NCI-H2171 treated with DMSO at 0.1 percent for 48 hours (cell line): Measurements from ENCODE around the gene NPY.
"Not testable (repeated sequence)": the region's sequence is repeated elsewhere in the genome, so short reads cannot be mapped to it uniquely, and the experiment has no call there.

ENCODE experiments used
- DNase-seq: peaks from one replicate; lab custom pipeline; 2025; lab: John Stamatoyannopoulos, UW

The NPY gene

DNA sequence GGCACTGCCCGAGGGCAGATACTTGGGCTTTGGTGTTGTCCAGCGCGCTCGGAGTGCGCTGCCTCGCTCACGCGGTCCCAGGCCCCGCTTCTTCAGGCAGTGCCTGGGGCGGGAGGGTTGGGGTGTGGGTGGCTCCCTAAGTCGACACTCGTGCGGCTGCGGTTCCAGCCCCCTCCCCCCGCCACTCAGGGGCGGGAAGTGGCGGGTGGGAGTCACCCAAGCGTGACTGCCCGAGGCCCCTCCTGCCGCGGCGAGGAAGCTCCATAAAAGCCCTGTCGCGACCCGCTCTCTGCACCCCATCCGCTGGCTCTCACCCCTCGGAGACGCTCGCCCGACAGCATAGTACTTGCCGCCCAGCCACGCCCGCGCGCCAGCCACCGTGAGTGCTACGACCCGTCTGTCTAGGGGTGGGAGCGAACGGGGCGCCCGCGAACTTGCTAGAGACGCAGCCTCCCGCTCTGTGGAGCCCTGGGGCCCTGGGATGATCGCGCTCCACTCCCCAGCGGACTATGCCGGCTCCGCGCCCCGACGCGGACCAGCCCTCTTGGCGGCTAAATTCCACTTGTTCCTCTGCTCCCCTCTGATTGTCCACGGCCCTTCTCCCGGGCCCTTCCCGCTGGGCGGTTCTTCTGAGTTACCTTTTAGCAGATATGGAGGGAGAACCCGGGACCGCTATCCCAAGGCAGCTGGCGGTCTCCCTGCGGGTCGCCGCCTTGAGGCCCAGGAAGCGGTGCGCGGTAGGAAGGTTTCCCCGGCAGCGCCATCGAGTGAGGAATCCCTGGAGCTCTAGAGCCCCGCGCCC, at the start of gene NPY:
Gene NPY (plus strand): TSS at position 294 of the 802 bp plus-strand sequence. CDS start 1,051 bp downstream, outside the sequence.
- no peak for DNase-seq

DNA sequence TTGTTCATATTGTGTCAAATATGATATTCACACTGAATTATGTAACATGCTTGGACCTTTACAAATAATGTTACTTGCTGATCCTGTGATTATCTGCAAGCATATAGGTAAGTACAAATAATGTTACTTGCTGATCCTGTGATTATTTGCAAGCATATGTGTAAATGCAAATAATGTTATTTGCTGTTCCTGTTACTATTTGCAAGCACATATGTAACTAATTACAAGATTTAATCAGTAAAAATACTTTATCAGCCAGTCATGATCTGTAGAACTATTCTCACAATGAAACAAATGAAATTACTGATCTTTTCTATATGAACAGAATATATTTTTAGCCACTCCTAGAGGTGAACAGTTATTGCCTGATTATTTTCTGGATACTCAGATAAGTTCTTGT, 44.7 kb upstream of the NPY start:
- DNase-seq: no peak

DNA sequence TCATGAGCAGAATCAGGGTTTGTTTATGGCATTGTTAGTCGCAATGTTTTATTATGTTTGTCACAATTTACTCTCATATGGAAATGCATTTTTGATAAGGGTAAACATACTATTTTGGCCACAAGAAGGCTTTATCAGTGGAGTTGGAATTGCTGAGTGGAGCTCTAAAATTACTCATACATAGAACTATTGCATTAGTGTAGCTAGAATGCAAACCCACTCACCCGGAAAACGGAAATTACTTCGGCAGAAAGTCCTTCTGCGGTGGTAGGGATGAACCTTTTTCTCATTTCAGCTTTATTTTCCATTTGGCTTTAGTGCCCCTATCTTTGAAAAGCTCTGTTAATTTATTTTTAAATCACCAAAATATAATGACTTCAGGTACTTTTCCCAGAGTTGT, 42.8 kb upstream of the NPY start:
- DNase-seq: no peak

DNA sequence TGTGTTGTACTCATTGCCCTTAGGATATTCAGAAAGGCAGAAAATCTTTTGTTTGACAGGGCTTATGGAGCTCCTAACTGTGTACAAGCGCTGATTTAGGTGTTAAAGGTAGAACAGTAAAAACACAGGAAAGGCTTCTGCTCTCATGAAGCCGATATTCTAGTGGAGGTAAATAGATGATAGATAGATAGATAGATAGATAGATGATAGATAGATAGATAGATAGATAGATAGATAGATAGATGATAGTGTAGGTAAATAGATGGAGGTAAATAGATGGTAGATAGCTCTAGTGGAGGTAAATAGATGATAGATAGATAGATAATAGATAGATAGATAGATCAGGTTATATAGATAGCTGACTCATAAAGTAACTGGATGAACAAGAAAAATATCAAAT, 39.4 kb upstream of the NPY start:
- no peak for DNase-seq

GRCh38 chr7:24245362-24245761, 38.6 kb upstream of the NPY start:
- DNase-seq: no peak

DNA sequence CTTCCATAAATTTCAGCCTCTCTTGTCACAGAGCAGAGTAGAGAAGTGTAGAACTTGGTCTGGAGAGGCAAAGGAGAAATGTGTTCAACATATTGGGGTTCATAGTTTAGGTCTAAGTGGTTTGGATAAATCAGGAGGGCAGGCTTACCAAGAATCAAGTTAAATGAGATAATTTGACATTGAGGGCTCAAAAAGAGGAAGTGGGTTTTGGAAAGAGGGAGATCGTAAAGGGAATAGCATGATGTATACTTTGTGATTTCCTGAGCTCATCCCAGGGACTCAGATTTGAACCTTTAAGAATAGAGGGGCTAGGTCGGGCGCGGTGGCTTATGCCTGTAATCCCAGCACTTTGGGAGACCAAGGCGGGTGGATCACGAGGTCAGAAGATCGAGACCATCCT, 34.7 kb upstream of the NPY start:
- no peak for DNase-seq

DNA sequence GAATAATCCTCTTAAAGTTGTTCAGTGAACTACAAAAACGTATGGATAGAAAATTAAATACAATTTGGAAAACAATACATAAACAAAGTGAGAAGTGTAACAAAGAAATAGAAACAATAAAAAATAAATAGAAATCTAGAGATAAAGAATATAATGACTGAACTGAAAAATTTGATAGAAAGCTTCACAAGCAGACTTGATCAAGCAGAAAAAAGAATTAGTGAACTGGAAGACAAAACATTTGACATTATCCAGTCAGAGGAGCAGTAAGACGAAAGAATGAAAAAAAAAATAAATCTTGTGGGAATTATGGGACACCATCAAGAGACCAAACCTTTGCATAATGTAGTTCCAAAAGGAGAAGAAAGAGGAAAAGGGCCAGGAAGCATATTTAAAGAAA, 32.4 kb upstream of the NPY start:
- no peak for DNase-seq

DNA sequence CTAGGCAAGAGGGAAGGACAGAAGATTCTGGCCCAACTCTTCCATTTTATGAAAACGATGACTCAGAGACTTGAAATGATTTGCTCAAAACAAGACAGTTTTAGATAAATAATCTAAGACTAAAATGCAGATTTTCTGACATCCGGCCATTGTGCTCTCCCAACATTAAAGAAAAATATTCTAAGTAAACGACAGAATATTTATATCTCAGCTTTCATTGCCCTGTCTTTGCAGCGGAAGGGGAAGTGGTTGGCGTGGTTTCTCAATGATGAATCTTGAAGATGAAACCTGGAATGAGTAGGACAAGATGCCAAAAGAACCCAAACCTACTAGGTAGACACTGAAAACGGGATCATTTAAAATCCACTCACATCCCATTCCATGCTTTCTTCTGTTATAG, 28.9 kb upstream of the NPY start:
- DNase-seq: no peak

GRCh38 chr7:24258324-24258723, 25.7 kb upstream of the NPY start:
- DNase-seq: not testable (repeated sequence)

DNA sequence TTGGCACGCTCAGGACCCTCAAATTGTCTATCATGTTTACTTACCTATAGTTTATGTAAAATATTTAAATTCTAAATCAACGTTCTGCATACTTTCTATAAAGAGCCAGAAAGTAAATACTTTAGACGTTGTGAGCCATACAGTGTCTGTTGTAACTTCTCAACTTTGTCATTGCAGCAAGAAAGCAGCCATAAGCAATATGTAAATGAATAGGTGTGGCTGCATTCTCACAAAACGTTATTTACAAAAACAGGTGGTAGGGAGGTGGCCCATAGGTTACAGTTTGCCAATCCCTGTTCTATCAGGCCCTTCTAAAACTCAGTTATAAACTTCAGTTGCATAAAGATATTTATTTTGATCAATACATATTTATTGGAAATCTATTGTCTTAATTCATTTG, 12.1 kb upstream of the NPY start:
- DNase-seq: no peak

DNA sequence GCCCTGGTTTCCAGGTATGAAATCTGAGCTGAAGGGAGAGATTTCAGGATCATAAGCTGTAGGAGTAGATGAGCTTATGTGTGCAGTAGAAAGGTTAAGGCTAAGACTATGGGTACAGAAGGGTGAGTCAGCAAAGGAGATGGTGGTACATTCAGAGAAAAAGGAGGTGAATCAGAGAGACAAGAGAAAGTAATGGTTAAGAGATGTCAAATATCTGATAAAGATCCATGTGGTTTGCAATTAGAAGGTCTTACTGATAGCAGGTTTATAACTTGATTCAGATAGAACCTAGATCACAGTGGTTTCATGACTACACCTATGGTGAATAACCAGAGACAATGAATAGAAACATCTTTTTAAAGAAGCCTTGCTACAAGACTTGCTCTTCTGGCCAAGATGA, 4.5 kb upstream of the NPY start:
- no peak for DNase-seq

GRCh38 chr7:24283554-24283896, 465 bp upstream of the NPY start:
- DNase-seq: no peak

GRCh38 chr7:24284699-24285506, 913 bp downstream of the NPY start:
- no peak for DNase-seq

GRCh38 chr7:24290004-24290641, 6.1 kb downstream of the NPY start:
- peak; percentile 46 for DNase-seq

DNA sequence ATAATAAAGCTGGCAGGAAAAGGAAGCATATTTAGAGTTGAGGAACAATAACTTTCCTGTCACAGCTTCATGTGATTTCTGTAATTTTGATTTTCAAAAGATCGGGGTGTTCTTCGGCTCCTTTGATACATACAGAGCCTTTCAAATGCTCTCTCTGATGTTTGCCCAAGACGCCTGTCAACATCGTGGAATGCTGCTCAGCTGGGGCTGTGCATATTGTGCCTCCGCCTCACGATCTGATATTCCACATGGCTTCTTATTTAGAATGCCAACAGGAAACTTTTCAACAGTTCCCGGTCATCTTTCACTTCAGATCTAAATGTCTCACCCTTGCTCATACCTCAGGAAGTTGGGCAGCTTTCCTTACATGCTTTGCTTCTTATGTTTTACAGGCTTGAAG, 7.3 kb downstream of the NPY start:
- no peak for DNase-seq

DNA sequence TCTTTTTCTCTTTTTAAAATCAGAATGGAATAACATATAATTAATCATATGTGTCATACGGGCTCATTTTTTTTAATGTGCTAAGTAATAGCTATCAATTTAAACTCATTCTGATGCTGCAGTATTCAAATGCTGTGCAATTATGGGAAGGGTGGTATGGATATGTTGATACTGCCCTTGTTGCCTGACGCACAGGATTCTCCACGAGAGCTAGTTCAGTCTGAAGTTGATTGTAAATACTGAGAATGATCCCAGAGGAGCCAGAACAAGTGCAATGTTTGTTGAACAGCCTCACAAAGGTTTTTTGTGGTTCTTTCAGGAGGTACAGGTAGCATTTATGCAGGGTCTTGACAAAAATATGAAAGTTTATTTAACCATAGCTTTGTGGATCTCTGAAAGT, 13.4 kb downstream of the NPY start:
- no peak for DNase-seq

DNA sequence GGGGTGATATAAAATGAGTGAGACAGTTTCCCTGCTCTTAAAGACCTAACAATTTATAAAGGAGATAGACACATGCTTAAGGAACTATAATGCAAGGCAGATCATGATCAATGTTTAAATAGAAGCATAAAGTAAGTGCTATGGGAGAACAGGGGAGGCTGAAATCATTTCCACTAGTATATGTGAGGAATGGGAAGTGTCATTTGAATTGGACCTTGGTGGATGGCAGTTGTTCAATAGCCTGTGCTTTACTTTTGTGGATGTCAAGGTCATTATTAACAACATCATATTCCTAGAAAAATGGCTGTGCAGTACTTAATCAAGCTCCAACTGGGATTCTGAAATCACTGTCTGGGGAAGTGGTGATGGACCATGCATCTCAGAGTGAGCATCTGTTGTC, 14.7 kb downstream of the NPY start:
- no peak for DNase-seq

DNA sequence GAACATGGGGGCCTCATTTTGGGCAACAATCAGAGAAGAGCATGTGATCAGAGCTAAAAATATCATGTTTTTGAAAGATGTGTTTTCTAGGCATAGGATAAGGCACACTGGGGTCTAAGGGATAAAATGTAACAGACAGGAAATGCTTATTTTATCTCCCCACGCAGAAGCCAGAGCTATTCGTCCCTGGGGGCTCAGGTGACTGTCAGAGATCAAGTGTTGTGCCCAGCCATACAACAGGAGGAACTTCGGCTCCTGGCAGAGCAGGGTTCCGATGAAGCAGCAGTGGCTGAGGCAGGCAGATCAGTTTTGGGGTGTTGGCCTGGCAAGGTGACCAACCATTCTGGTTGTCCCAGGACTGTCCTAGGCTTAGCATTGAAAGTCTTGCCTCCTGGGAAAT, 15.2 kb downstream of the NPY start:
- no peak for DNase-seq

GRCh38 chr7:24301703-24302102, 17.7 kb downstream of the NPY start:
- no peak for DNase-seq

- peak; percentile 79 for DNase-seq
Observed at GRCh38 chr7:24304494-24305095, 20.6 kb downstream of the NPY start.

- DNase-seq: no peak
Observed at GRCh38 chr7:24307326-24307725, 23.3 kb downstream of the NPY start.

- no peak for DNase-seq
Observed at GRCh38 chr7:24312588-24312987, 28.6 kb downstream of the NPY start.

GRCh38 chr7:24313777-24314176, 29.8 kb downstream of the NPY start:
- no peak for DNase-seq
